Endometrium (tissue), 2 donors: ENCODE data around the gene PRKACG.

Experiments used
- FAIRE-seq: peaks from 2 replicates; lab custom pipeline; 2012; peaks lifted over from hg19 to GRCh38; lab: Jason Lieb, UNC
- donor health status: control.
- donor health status: control.

Gene PRKACG

DNA sequence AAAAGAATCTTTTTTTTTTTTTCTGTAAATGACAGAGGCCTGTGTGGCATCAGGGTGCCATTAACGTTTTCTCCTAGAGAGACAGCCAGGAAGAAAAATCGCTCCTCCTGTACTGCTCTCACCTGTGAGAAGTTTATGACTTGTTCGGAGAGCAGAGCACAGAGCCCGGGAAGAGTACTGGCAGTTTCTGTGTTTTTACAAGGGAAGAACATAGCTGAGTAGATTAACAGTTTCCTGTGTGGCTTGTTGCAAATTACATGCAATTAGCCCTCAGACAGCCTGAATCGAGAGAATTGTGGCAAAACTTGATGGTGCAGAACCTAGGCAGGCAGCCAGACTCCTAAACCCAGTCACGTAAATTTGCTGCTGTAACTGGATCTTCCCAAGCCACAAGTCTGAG, 32.1 kb downstream of the PRKACG start:
- FAIRE-seq, result no peak

DNA sequence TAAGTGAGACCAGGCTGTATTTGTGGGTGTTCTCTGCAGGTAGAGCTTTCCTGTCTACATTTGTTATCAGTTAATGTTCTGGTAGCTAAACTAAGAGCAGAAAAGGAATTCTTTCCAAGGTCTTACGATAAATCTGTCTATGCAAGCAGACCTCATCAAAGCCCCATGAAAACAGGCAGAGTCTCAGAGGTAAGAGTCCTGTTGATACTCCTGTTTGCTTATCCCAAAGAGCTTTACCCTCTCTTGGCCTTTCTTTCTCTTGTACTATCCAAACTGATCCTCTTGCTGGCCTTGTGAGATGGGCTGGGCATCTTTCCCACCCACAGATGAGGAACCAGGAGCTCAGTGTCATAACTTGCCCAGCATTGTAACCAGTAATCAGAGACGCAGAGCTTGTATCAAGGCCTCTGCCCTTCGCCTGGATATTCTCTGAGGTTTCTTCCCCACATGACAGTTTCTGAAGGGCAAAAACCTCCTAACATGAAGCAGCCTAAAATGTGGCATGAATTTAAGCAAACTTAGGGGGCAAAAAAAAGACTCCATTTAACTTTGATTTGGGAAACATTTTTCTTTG, 33.5 kb downstream of the PRKACG start:
- FAIRE-seq, result no peak

DNA sequence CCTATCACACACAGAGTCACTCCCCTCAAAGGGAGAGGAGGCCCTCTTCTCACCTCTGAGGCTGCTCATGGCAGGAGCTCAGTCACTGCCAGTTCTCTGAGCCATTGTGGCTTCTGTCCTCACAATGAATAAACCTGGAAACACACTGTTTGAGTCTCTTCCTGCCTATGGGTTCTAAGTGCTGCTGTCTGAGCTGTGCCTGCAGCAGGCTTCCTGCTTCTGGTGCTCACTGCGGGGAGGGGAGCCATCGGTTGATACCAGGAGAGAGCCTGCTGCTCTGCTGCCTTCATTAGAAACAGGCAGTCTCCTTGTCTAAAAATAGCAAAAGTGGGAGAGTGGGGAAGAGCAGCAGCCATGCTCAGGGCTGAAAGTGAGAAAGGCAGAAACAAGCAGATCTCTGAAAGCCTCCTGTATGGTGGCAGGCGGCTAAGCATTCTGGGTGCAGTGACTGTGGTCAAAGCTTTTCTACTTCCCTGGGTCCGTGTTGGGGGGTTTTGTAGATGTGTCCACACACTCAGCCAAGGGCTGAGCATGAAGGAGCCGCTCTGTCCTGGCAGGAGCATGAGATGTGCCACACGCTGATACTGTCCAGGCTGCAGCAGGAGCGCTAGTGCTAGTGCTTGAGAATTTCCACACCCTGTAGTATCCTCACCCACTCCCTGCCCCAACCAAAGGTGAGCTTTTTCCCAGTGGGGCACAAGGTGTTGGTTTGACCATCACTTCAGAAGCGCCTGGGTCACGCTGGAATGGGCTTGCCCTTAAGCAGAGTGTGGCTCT, 34.2 kb downstream of the PRKACG start:
- FAIRE-seq, result no peak

DNA sequence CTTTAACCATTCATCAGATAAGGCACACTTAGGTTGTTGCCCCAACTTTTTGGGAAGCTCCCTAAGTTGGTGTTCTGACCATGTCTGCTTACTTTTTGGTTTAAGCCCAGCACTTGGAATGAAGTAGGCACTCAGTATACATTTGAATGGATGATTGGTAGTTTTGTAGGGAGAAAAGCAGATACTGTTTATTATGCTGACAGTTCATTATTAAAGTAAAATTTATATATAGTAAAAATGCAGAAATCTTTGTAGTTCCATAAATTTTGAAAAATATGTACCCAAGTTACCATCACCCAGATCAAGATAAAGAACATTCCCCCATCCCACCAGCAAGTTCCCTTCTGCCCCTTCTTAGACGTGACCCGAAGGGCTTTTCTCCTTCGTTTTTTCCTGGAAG, 35.4 kb downstream of the PRKACG start:
- no peak for FAIRE-seq

DNA sequence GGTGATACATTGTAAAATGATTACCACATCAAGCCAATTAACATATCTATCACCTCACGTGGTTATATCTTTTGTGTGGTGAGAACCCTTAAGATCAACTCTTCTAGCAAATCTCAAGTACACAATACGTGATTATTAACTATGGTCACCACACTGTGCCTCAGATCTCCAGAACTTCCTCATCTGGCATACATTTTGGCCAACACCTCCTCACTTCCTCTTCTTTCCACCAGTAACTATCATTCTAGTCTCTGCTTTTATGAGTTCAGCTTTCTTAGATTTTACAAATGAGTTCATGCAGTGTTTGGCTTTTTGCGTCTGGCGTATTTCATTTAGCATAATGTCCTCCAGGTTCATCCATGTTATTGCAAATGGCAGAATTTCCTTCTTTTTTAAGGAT, 35.8 kb downstream of the PRKACG start:
- FAIRE-seq, result no peak

DNA sequence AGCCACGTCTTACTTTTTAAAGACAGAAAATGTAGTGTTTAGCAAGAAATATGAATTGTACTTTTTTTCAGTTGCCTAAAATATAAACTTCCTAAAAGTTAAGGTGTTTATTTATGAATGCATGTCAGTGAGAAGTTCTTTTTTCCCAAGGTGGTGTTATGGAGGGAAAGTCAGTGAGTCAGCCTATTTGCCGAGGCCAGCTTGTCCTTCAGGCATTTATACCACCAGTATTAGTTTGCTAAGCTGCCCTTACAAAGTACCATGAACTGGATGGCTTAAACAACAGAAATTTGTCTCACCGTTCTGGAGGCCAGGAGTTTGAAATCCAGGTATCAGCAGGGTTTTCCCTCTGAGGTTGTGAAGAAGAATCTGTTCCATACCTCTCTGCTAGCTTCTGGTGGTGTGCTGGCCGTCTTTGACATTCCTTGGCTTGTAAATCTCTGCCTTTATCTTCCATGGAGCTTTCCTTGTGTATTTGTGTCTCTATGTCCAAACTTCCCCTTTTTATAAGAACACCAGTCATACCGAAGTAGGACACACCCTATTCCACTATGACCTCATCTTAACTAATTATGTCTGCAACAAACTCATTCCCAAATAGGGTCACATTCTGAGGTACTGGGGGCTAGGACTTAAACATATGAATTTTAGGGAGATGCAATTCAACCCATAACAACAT, 38.4 kb downstream of the PRKACG start:
- FAIRE-seq, result no peak

DNA sequence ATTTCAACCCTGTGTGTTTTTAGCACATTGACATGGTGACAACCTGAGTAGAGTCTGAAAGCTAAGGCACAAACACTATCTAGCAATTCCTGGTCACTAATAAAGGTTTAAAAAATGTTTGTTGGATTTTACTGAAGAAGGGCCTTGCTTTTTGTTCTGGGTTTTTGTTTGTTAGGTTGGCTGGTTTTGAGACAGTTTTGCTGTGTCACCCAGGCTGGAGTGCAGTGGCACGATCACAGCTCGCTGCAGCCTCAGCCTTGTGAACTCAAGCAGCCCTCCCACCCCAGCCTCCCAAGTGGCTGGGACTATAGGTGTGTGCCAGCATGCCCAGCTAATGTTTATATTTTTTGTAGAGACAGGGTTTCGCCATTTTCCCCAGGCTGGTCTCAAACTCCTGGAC, 39.0 kb downstream of the PRKACG start:
- FAIRE-seq, result no peak

DNA sequence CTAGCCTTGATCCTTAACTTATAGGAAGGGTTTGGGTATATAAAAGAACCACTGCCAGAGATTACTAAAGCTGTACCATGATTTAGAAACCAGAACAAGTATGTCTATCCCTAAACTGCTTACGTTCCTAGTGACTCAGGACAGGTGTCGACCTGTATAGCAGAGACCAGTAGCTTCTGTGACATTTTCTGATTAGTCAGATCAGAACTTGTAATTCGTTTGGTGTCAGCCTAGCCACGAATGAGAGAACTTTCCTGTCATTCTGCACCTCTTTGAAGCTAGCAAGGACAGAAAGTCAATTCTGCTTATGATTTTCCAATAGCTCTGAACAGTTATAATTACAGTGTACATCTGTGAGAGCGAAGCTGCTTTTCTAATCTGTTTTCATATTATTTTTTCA, 39.5 kb downstream of the PRKACG start:
- no peak for FAIRE-seq

DNA sequence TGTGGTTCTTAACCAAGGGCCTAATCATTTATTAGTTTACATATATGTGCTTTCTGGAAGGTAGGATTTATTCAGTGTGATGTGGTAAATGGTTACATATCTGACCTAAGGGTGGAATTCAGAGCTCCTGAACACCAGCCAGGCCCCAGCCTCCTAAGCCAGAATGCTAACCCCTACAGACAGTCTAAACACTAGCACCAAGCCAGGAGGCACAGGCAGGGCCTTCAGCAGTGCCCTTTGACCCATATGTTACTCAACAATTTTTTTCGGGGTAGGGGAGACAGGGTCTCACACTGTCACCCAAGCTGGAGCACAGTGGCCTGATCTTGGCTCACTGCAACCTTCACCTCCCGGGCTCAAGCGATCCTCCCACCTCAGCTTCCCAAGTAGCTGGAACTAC, 40.3 kb downstream of the PRKACG start:
- no peak for FAIRE-seq

DNA sequence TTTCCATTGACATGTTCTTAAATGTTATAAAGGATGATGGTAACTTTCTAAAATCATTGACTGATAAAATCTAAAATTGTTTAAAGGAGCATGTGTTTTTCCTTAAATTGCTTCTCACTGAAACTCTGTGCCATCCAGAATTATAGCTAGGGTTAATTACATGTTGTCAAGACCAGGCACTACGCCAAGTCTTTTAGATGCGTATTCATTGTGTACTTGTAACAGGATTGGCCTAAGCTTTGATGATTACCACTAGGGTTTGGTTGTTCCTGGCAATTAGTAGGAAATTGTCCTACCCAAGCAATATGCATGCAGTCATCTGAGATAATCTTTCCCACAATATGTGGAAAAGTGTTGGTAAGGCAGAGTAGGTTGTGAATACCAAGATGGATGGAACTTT, 43.8 kb downstream of the PRKACG start:
- no peak for FAIRE-seq

DNA sequence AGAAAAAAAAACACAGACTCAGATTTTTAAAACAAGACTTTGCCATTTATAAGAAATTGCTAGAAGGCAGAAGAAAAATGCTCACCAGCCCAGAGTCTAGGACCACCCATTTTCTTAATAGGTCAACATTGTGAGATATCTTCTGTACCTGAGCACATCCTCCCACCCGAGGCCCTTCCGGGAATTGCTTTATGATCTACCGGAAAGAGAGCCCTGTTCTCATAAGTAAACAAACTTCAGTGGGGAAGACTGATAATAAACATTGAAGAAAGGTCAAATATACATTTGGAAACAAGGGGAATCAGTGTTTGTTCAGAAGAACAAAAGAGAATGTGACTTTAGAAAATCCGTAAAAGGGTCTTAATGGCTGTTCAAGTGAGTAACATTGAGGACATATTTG, 44.4 kb downstream of the PRKACG start:
- FAIRE-seq, result no peak

DNA sequence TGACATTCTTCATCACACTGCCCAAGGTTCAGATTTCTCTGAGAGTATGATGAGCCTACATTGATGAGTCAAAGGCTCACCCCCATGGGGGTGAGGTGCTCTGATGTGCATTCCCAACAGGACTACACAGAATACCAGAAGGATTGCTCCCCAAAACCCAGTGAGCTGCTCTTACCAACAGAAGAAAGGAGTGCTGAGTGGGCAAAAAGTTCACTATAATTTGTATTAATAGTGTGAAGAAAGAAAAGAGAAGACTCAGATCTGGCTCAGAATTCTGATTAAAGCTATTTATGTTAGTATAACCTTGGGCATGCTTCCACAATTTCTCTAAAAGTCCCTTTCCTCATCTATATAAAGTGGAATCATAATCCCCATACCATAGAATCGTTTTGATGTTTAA, 46.1 kb downstream of the PRKACG start:
- no peak for FAIRE-seq

DNA sequence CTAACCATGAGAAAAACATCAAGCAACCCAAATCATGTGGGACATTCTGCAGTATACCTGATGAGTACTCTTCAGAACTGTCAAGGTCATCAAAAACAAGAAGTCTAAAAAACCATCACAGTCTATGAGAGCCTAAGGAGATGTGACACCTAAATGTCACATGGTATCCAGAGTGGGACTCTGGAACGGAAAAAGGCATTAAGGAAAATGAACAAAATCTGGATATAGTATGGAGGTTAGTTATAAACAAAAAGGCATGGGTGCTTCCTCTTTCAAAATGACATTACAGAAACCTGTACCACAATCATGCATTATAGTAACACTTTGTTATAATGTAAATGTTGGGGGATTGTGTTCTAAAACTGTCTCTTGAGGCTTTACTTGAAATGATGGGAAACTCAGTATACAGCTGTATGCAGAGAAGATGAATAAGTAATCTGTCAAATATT, 47.4 kb downstream of the PRKACG start:
- FAIRE-seq, result no peak

DNA sequence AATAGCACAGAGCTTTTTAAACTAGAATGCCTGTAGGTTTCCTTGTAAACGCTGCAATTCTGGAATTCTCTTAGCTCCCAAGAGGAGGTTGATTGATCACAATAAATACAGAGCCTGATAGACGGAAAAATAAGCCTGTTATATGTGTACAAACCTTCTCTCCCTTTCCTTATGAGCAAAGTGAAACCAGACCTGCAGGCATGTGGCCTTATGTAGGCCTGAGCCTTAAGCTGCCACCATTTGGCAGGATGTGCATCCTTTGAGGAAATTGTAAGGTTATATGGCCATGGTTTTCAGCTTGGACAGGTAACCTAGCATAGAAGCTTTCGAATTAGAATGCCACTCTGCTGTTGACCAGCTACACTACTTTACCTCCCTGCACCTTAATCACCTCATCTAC, 49.1 kb downstream of the PRKACG start:
- FAIRE-seq, result no peak

DNA sequence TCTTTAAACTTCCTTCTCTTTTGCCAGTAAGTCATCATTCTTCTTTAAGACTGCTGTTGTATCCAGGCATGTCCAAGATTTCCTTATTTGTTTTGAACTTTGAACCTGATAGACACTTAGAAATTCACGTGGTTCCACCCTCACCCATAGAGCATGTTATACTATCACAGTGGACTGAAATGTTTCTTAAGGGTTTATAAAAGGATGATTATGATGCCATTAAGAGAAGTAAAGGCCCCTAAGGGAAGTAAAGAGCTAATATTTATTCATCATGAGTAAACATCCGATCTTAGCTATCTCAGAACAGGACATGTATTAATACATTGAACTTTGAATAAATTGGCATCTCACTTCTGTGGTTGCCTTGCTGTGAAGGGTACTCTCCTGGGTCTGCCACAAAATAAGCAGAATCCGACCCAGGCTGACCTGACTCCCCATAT, 49.8 kb downstream of the PRKACG start:
- no peak for FAIRE-seq

DNA sequence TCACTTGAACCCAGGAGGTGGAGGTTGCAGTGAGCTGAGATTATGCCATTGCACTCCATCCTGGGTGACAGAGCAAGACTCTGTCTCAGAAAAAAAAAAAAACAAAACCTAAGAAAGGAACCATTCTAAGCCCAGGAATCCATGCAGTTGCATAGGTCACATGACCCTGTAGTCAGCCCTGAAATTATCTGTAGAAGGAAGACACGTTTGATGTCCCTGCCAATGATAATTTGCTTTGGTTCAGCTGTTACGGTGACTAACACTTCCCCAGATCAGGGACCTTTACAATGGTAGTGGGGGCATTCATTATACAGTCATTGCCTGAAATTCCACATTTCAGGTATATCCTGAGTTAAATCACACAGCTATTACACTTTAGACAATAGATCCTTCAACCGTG, 50.5 kb downstream of the PRKACG start:
- FAIRE-seq, result no peak
